ENCODE measurements around the gene ZP1.

Gene ZP1

GRCh38 chr11:60859616-60860250 lies 7.6 kb upstream of the ZP1 start:
- DNase-seq: no peak

- DNase-seq: no peak
These were observed 6.4 kb upstream of the ZP1 start for GRCh38 chr11:60860943-60861342.

DNA sequence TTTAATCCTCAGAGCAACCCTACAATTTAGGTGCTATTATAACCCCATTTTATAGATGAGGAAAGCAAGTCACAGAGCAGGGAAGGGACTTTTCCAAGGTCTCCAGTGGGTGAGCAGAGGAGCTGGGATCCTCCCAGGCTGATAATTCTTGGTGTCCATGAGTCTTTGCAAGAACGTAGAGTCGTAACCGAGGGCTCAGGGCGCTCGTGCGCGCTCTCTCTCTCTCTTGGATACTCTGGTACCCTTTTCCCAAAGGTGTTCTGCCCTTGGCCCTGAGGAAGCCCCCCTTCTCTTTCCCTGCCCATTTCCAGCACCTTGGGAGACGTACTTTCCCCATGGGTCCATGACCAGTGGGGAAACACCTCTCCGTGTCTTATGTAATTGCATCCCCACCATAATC lies 5.2 kb upstream of the ZP1 start:
- DNase-seq: no peak

DNA sequence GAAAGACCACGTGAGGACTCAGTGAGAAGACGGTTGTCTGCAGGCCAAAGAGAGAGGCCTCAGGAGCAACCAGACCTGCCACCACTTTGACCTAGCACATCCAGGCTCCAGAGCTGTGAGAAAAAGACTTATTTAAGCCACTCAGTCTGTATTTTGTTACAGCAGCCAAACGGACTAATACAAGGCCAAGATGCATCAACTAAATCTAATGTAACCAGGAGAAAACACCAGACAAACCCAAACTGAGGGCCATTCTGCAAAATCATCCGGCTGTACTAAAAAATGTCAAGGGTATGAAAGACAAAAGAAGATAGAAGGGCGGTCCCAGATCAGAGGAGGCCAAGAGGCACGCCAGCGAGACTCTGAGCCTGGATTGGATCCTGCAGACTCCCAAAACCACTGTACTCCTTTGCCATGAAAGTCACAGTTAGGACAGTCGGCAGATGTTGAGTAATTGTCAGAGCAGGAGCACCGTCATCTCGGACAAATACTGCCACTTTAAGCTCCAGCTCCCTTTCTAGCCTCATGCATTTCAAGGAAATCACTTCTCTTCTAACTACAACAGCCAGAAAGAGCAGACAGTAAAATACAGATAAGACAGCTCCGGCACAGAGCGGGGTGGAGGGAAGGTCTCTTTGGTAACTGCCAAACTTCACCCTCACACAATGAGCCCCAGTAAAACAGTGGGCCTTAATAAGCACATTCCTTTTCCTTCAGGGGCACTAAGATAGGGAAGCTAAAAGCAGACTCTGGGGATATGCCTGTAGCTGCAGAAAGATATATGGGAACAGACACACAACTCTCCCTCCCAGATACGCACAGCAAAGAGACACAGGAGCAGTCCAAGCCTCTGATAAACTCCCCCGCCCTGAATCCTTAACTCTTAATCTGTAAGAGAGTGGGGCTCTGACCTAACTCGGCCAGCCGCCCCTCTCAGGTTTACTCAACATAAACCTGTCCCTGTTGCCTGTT lies 3.5 kb upstream of the ZP1 start:
- DNase-seq: no peak

GRCh38 chr11:60864856-60865513 lies 2.4 kb upstream of the ZP1 start:
- no peak for DNase-seq

- no peak for DNase-seq
These were observed 734 bp downstream of the ZP1 start for GRCh38 chr11:60867871-60868681.

- no peak for DNase-seq
These were observed 1.5 kb downstream of the ZP1 start for GRCh38 chr11:60868682-60869450.

DNA sequence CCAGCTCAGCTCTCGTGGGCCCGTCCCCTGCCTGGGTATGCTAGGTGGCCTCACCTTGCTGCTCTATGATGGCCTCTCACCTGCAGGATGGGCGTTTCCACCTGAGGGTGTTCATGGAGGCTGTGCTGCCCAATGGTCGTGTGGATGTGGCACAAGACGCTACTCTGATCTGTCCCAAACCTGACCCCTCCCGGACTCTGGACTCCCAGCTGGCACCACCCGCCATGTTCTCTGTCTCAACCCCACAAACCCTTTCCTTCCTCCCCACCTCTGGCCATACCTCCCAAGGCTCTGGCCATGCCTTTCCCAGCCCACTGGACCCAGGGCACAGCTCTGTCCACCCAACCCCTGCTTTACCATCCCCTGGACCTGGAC lies 2.1 kb downstream of the ZP1 start:
- DNase-seq: no peak

GRCh38 chr11:60870276-60870675 lies 2.9 kb downstream of the ZP1 start:
- no peak for DNase-seq

GRCh38 chr11:60870733-60871377 lies 3.5 kb downstream of the ZP1 start:
- no peak for DNase-seq

GRCh38 chr11:60871378-60872061 lies 4.2 kb downstream of the ZP1 start:
- no peak for DNase-seq

DNA sequence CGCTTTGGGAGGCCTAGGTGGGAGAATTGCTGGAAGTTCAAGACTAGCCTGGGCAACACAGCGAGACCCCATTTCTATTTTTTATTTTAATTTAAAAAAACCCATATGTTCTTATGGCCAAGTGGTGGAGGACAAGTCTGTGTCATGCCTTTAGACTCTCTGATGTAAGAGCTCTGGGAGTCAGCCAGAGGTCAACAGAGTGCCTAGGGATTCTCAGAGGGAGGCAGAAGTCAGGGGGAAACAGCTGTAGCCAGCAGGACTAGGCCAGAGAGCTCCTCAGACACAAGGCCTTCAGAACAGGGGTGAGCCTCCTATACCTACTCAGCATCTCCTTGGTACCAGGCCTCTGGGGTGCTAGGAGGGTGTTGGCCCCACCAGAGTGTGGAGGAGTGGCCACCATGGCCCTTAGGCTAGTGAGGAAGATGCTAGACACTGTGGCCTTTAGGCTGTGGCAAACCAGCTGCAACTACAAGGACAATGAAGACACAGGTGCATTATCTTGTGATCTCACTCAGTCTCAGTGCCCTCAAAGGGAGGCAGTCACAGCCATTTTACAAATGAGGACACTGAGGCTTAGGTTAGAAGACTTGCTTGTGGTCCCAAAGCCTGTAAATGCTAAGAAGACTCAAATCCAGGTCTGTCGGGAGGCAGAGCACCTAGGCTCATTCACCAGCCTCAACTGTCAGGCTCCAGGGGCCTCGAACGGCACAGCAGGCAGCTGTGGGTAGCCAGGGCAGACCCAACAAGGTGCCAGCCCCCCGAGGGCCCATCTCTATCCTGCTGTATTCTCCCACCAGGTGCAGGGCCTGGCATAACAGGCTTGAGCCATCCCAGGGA lies 5.0 kb downstream of the ZP1 start:
- DNase-seq: peak; percentile 17

GRCh38 chr11:60872961-60873524 lies 5.7 kb downstream of the ZP1 start:
- peak; percentile 14 for DNase-seq

DNA sequence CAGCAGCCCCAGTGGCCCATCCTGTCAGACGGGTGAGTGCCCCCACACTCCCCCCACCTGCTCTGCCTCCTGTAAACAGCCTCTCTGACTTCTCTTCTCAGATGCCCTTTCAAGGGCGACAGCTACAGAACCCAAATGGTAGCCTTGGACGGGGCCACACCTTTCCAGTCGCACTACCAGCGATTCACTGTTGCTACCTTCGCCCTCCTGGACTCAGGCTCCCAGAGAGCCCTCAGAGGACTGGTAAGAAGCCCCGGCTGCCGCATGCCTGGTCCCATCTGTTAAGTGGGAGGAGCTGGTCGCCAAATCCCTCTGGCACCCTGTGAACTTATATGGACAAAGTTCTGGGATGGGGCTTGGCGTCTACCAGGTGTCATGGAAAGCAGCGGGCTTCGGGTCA lies 6.2 kb downstream of the ZP1 start:
- DNase-seq: no peak

DNA sequence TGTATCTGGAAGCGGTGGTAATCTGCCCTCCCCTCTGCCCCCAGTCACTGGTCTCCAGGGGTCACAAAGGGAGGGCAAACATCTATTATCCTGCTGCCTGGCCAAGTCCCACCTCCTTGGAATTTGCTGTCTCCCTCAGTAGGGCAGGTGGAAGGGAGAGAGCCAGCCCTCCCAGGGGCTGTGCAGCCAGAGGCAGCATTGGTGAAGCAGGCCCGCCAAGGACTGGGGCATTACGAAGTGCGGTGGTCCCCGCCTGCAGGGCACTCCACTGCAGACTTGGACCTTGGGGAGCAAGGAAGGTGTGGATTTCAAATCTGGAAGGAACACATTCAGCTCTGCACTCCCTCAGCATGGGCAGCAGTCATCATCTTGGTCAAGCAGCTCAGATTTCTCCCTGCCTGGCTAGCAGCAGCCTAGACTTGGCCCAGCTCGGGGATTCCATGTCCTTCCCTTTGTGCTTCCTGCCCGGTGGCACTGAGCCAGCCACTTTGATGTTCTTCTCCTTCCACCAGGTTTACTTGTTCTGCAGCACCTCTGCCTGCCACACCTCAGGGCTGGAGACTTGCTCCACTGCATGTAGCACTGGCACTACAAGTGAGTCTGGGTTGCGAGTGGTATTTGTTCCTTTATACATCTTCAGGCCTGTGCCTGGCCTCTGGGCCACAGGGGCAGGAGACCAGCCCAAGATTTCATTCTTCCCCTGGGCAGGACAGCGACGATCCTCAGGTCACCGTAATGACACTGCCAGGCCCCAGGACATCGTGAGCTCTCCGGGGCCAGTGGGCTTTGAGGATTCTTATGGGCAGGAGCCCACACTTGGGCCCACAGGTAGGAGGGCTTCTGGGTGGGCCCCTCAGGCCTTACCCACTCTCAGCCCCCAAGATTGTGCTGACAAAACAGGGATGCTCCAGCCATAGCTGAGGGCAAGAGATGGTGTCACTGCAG lies 7.4 kb downstream of the ZP1 start:
- DNase-seq: no peak

DNA sequence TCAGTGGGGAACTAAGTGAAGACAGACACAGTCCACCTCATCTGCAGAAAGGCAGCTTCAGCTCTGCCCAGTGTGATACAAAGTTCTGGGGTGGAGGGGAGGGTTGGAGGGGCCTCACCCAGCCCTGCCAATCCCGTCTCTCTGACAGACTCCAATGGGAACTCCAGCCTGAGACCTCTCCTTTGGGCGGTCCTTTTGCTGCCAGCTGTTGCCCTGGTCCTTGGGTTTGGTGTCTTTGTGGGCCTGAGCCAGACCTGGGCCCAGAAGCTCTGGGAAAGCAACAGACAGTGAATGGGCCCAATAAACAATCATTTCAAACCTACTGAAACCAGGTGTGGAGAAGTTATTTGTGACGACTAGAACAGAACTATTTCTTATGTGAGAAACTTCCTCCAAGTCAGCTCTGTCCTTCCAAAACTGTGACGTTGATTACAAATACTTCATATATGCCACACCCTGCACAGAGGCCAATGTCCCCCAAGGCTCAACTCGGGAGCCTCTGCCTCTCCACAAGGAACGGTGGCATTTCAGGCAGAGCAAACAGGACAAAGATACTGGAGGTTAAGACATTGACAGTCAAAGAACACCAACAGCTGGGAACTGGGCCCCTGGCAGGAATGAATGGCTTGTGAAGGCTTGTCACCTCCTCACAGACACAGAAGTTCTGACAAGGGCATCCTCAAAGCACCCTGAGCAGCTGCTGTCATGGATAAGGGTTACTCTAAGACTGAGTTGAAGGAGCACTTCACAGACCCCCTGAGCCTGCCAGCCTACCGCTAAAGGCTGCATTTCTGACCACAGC lies 8.2 kb downstream of the ZP1 start:
- no peak for DNase-seq

DNA sequence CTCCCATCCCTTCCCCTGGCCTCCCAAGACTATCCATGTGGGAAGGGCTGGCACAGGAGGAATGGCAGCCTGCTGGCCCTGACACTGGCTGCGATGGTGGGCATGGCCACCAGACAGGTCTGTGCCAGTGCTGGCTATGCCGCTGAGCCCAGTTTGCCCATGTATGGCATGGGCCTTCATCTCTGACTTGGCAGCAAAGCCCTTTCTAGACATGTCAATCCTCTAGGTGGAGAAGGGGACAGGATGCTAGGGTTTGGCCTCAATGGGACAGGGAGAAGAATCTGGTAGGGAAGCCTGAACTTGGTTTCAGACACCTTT lies 8.8 kb downstream of the ZP1 start:
- DNase-seq: no peak
